GM19467 (cell line): Measurements from ENCODE around the gene MYO1D.
"Not testable (repeated sequence)": the region's sequence is repeated elsewhere in the genome, so short reads cannot be mapped to it uniquely, and the experiment has no call there.

ENCODE experiments used
- ATAC-seq: cut with Tn5 transposase; IDR thresholded peaks from one replicate; pipeline ENCODE4 v1.9.1; 2021; ENCODE audit warnings: mild to moderate bottlenecking, moderate library complexity; ENCODE audit not compliant: unreplicated experiment

MYO1D gene

DNA sequence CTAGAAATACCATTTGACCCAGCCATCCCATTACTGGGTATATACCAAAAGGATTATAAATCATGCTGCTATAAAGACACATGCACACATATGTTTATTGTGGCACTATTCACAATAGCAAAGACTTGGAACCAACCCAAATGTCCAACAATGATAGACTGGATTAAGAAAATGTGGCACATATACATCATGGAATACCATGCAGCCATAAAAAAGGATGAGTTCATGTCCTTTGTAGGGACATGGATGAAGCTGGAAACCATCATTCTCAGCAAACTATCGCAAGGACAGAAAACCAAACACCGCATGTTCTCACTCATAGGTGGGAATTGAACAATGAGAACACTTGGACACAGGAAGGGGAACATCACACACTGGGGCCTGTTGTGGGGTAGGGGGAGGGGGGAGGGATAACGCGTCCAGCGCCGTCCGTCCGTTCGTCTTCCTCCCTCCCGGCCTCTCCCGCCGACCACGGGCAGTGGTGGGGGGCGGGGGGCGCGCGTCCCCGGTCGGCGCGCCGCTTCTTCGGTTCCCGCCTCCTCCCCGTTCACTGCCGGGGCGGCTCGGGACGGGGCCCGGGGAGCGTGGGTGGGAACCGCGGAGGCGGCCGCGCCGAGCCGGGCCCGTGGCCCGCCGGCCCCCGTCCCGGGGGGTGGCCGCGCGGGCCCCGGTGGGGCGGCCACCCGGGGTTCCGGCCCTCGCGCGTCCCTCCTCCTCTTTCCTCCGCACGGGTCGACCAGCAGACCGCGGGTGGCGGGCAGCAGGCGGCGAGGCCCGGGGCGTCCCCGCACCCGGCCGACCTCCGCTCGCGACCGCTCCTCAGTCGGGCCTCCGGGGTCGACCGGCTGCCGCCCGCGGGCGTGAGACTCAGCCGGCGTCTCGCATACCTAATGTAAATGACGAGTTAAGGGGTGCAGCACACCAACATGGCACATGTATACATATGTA lies 54.7 kb downstream of the MYO1D start:
- not testable (repeated sequence) for ATAC-seq

DNA sequence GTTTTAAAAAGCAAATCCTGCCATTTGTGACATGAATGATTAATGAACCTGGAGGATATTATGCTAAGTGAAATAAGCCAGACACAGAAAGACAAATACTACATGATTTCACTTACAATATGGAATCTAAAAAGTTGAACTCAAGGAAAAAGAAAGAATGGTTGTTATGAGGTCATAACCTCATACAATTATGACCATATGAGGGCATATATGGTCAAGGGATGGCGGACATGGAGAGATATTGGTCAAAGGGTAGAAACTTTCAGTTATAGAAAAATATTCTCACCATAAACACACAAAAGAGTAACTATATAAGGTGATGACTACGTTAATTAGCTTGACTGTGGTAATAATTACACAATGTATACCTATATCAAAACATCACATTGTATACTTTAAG lies 56.5 kb downstream of the MYO1D start:
- no peak for ATAC-seq

- ATAC-seq, result no peak
Observed at GRCh38 chr17:32819787-32820186, 57.1 kb downstream of the MYO1D start.

GRCh38 chr17:32819035-32819434 lies 57.9 kb downstream of the MYO1D start:
- ATAC-seq, result no peak

DNA sequence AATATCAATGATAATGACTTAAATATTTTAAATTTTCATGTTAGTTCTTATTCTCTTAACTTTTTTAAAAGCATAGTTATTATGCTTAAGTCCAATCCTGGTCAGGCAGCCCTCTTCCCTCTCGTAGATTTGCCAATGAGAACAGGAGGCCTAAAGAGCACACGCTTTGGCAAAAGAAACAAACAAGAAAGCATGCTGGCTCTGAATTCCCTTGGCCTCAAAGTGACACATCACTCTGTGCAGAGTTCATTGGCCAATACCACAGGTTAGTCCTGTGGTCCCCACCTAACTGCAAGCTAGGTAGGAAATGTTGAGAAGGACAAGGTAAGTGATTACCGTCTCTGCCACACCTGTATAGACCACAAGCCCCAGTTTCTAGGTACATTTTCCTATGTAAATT lies 61.5 kb downstream of the MYO1D start:
- ATAC-seq, result no peak

DNA sequence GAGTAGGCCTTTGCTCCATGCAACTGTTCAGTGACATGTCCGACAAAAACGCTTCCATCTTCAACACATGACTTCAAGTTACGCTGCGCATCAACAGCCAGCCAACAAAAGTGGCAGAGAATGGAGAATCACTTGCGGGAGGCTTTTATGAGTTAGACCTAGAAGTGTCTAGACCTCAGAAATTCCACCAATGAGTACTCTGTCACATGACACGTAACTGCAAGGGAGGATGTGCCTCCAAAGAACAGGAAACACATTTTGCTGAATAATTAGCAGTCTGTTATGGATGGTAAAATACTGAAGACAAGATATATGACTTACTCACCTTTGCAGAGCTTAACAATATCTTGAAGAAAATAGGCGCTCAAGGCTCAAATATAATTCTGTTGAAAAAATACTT lies 62.1 kb downstream of the MYO1D start:
- no peak for ATAC-seq

DNA sequence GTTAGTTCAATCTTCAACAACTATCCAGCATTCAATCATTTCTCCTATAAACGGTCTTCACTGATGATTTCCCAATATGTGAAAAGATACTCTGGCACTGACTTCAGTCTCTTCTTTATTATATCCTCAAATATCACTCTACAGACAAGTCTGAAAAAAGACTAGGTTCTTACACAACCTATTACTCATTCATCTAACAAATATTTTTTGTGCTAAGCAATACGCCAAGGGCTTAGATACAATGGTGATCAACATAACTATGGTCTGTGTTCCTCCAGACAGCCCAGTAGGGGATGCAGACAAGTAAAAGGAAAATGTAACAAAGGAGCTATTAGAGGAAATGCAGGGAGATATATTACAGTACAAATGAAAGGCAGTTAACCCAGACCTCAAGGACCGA lies 63.9 kb downstream of the MYO1D start:
- ATAC-seq, result no peak

GRCh38 chr17:32810690-32811089 lies 66.2 kb downstream of the MYO1D start:
- ATAC-seq, result no peak

- ATAC-seq, result no peak
Observed at GRCh38 chr17:32807577-32807976, 69.3 kb downstream of the MYO1D start.

DNA sequence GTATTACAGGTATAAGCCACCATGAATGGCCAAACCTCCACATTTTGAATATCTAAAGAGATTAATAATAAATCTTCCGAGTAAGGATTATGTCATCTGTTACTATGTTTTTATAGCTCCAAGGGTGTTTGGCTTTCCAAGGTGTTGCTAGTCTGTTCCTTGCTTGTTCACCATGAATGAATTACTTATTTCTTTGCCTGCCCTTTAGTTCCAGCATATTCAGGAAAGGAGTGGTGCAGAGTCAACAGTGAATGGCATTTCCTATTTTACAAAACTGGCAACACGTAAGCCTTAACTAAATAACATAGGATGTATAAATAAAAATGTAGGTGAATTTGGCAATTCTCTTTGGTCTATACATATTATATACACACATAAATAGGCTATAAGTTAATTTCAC lies 70.3 kb downstream of the MYO1D start:
- no peak for ATAC-seq

- no peak for ATAC-seq
Observed at GRCh38 chr17:32805029-32805976, 71.6 kb downstream of the MYO1D start.

DNA sequence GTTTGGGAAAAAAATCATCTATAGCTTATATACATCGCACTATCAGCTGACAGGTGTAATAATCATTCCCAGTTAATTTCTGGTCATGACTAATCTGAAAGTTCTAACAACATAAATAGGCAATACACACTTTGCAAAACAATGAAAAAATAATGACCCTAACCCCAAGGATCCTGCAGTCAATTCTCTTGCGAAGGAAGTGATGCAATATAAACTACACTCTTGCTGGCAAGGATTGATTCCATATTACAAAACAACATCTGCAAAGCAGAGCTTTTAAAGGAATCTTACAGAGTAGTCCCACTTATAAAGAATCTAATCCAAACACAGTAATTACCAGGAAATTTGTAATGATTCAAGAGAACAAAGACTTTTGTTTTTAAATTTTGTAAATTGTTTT lies 73.4 kb downstream of the MYO1D start:
- no peak for ATAC-seq

DNA sequence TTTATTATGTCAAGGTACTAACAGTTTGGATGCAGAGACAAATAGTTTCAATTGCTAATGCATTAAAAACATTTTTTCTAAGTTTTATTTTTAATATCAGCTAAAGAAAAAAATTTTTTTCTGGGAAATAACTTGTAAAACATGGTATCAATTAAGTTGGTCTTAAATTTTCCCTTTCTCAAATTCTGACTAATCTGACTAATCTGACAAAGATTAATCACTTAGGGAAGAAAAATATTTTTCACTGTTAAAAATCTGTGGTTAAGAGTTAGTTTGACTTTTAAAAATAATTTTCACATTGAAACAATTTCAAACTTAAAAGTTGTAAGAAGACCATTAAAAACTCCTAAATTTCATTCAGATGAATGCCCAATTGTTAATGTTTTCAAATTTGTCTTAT lies 74.6 kb downstream of the MYO1D start:
- ATAC-seq, result no peak

GRCh38 chr17:32801641-32802040 lies 75.3 kb downstream of the MYO1D start:
- no peak for ATAC-seq

DNA sequence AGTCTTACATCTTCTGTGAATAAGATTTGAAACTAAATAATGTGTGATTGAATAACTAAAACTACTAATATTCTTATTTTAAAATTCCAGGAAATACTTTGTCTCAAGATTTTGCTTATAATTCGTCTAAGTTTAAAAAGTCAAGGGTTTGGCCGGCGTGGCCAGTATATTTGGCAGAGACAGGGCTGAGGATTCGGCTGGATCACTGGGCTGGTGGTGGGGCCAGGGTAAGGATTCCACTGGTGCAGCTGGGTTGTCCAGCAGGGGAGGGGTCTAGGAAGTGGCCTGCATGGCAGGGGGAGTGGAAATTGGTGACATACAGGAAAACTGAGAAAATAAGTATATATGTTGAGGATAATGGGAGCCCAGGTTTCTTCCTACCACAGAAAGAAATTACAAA lies 75.7 kb downstream of the MYO1D start:
- ATAC-seq, result no peak

GRCh38 chr17:32798938-32799337 lies 78.0 kb downstream of the MYO1D start:
- no peak for ATAC-seq

DNA sequence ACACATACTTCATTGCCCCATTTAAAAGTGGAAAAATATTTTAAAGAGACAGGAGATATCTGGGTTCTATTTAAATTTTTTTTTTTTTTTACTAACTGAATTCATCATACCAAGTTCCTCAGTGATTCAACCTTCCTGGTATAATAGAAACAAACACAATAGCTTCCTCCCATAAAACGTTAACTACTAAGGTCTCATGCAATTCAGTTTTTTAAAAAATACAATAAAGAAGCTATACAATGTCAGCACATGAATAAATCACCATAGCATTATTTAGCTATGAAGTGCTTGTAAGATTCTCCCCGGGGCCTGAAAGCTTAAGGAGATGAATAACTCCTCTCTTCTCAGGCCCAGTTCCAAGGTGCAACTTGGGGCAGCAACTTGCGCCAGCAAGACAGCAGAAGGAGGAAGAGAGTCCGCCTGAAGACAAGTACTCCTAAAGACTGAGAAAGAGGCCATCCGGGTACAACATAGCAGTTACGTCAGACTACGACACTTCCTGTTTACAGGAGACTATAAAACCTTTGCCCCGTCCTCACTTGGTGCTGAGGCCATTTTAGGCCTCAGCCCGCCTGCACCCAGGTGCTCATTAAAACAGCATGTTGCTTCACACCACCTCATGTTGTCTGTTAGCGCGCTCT lies 81.5 kb downstream of the MYO1D start:
- ATAC-seq, result no peak

GRCh38 chr17:32794533-32795246 lies 82.2 kb downstream of the MYO1D start:
- ATAC-seq, result no peak

- no peak for ATAC-seq
Observed at GRCh38 chr17:32793841-32794240, 83.1 kb downstream of the MYO1D start.

- ATAC-seq, result no peak
Observed at GRCh38 chr17:32792207-32792606, 84.7 kb downstream of the MYO1D start.

DNA sequence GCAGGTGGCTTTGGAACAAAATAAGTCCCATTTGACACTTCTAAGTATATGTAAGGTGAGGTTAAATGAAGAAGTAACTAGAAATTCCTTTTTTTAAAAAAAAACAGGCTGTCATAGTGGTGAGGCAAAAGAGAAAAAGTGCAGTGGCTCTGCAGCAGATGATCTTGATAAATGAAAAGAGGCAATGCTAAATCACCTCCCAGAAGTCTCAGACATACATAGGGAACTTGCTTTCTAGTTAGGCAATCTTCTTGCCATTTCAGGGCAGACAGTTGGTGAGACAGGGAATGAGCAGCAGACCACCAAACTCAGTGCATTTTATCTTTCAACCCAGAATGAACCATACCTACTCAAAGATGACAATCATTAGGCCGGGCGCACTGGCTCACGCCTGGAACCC lies 90.8 kb downstream of the MYO1D start:
- no peak for ATAC-seq
